CD8-positive, alpha-beta memory T cell (primary cell): Measurements from ENCODE around the gene FPGS. TPM values are rescaled to one million over a fixed set of nuclear protein-coding genes. Genes with fewer than 3 reads are reported as not detected.

Experiments
- CTCF ChIA-PET: fragments of 350-600 bp; sonication (Branson Sonifier 250); formaldehyde crosslinking; loops from one replicate; lab custom pipeline; 2021; ENCODE audit warnings: antibody characterized with exemption; lab: Charles Lee
- POLR2A ChIA-PET: fragments of 350-600 bp; sonication (Branson Sonifier 250); formaldehyde crosslinking; loops from one replicate; lab custom pipeline; 2021; ENCODE audit warnings: antibody characterized with exemption; lab: Charles Lee
- DNase-seq, 5 donors: peaks; one replicate each; pipeline versions ENCODE4 v3.0.0 to v3.0.0-alpha.2; 2020 to 2022; ENCODE audit warnings: mixed read lengths in 1 of 5
- H3K27ac ChIP-seq: one replicate; pipeline ENCODE4 v1.7.0; 2013; ENCODE audit warnings: low read depth, mild to moderate bottlenecking, low read length, moderate library complexity
- H3K27me3 ChIP-seq: 2 replicates; pipeline ENCODE4 v1.7.0; 2013; ENCODE audit warnings: low read length, mild to moderate bottlenecking; ENCODE audit not compliant: insufficient read depth, poor library complexity, severe bottlenecking
- H3K36me3 ChIP-seq: 2 replicates; pipeline ENCODE4 v1.7.0; 2013; ENCODE audit warnings: mild to moderate bottlenecking, low read length, moderate library complexity; ENCODE audit not compliant: insufficient read depth
- H3K4me1 ChIP-seq: 2 replicates; pipeline ENCODE4 v1.7.0; 2013; ENCODE audit warnings: mild to moderate bottlenecking, low read length, moderate library complexity; ENCODE audit not compliant: insufficient read depth
- H3K4me3 ChIP-seq: 2 replicates; pipeline ENCODE4 v1.7.0; 2013; ENCODE audit warnings: mild to moderate bottlenecking, low read length
- H3K9me3 ChIP-seq: 2 replicates; pipeline ENCODE4 v1.7.0; 2013; ENCODE audit warnings: mild to moderate bottlenecking, low read length
- H3K27ac Mint-ChIP-seq, 8 donors: one replicate each; pipeline ENCODE4 v1.8.0; 2020 to 2021; ENCODE audit warnings: mixed read lengths in 8 of 8, mild to moderate bottlenecking in 6 of 8, inconsistent platforms in 3 of 8, moderate library complexity in 3 of 8
- H3K27me3 Mint-ChIP-seq, 2 donors: one replicate each; pipeline ENCODE4 v1.8.0; 2020 to 2021; ENCODE audit warnings: mixed read lengths in 2 of 2, mild to moderate bottlenecking in 1 of 2, moderate library complexity in 1 of 2
- H3K36me3 Mint-ChIP-seq, 3 donors: one replicate each; pipeline ENCODE4 v1.8.0; 2020 to 2021; ENCODE audit warnings: mixed read lengths in 3 of 3, inconsistent platforms in 1 of 3, mild to moderate bottlenecking in 1 of 3
- H3K4me1 Mint-ChIP-seq, 3 donors: one replicate each; pipeline ENCODE4 v1.8.0; 2020 to 2021; ENCODE audit warnings: mixed read lengths in 3 of 3, inconsistent platforms in 1 of 3, mild to moderate bottlenecking in 1 of 3
- H3K4me3 Mint-ChIP-seq, 7 donors: one replicate each; pipeline ENCODE4 v1.8.0; 2020 to 2021; ENCODE audit warnings: mixed read lengths in 7 of 7, mild to moderate bottlenecking in 6 of 7, moderate library complexity in 4 of 7, inconsistent platforms in 2 of 7
- H3K9me3 Mint-ChIP-seq, 5 donors: one replicate each; pipeline ENCODE4 v1.8.0; 2020 to 2022; ENCODE audit warnings: mixed read lengths in 5 of 5, mild to moderate bottlenecking in 3 of 5, moderate library complexity in 2 of 5, inconsistent platforms in 1 of 5
- polyA plus RNA-seq: library from polyadenylated mRNA; unstranded; fragments of 300-500 nt; fragmentation: Illumina TruSeq; gene quantifications from one replicate; pipeline ENCODE4 v1.2.3, GENCODE V29; 2021
- total RNA-seq, 2 experiments: library from RNA; stranded (reverse); gene quantifications; one replicate each; pipeline ENCODE4 v1.2.3, GENCODE V29; 2021

Gene FPGS
- total and polyA plus RNA-seq, 3 experiments from 2014 or later: 68.0 to 111 (median 110) TPM

DNA sequence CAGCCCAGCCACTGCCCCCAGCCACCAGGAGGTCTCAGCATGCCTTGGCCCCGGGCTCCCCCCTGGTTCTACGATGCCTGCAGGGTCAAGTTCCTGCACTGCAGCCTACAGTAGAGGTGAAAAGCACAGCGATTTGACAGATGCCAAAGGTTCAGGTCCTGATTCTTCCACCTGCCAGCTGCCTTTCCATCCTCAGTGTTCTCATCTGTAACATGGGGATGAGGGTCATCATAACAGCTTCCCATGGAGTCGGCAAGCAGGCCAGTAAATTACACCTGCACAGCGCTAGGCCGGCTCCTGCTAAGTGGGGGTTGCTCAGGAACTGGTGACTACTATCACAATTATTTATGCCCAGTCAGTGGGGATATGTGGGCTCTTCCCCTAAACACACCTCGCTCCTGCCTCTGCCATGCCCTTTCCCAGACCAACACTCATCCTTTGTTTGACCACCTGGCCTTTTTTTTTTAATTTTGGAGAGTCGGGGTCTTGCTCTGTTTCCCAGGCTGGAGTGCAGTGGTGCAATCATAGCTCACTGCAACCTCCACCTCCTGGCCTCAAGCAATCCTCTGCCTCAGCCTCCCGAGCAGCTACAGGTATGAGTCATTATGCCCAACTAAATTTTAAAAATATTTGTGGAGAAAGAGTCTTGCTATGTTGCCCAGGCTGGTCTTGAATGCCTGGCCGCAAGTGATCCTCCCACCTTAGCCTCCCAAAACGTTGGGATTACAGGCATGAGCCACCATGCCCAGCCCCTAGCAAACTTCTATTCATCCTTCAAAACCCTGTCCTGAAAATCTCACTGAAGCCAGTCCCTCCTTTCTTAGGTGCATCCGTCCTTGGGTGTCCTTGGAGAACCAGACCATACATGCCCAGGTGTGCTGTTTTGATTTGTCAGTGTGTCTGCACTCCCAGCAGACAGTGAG lies 45.4 kb downstream of the FPGS start:
- Mint-ChIP-seq H3K27ac (peak overlapping the region in 2 of 8 donors; percentile 45 to 76), H3K27me3 (peaks cover 0 to 2% of the 10 kb centered on the region in 2 donors), H3K4me1 (peaks cover 9 to 18% (median 15%) of the 10 kb centered on the region in 3 donors), H3K4me3 (no peak overlapping the region), H3K9me3 (peaks cover 5 to 16% (median 12%) of the 10 kb centered on the region in 5 donors), H3K36me3 (peaks cover 15 to 17% (median 16%) of the 10 kb centered on the region in 3 donors)
- CTCF ChIA-PET: interaction anchor here (1.3 kb wide), 1 partner anchor 22 kb away, joined by 5 read pairs; no protein-coding TSS in a partner anchor
- Histone ChIP-seq H3K36me3 (no peaks in the 10 kb centered on the region), H3K4me3 (no peak overlapping the region), H3K9me3 (peaks cover 13% of the 10 kb centered on the region), H3K4me1 (no peaks in the 10 kb centered on the region), H3K27me3 (no peaks in the 10 kb centered on the region), H3K27ac (no peak overlapping the region)
- no peak for DNase-seq
- POLR2A ChIA-PET: no interaction called here

DNA sequence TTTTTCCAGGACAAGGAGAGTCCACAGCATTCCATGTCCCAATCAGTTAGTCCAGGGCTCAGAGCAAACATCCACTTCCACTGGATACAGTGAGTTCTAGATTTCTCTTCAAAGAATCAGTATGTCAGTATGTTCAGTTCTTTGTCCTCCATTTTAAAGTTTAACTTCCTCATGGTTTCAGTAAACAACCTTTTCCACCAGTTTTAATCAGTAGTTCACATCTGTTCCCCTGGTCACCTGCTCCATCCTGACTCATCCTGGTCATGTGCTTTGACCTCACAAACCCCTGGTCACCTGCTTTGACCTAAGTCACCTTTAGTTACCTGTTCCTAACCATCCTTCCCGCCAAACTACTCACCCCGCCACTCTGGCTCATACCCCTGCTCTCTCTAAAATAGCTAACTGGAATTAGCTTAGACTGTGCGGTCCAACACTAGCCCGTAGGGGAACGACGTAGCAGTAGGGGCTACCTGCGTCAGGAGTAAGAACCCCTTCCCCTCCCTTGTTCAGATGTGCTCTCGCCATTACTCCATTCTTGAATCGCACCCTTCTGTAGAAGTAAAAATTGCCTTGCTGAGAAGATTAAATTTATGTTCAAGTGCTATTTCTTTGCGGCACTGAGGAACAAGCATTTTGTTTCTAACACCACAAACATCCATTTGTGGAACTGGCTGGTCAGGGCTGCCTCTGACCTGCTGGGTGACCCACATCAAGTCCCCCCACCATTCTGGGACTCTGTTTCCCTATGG lies 46.2 kb downstream of the FPGS start:
- Histone ChIP-seq H3K9me3 (peaks cover 13% of the 10 kb centered on the region), H3K27me3 (no peaks in the 10 kb centered on the region), H3K4me1 (no peaks in the 10 kb centered on the region), H3K27ac (no peak overlapping the region), H3K4me3 (no peak overlapping the region), H3K36me3 (no peaks in the 10 kb centered on the region)
- POLR2A ChIA-PET: no interaction called here
- peaks cover 0 to 2% of the 10 kb centered on the region in 2 donors for H3K27me3 Mint-ChIP-seq
- peak overlapping the region in 1 of 7 donors; percentile 18 for H3K4me3 Mint-ChIP-seq
- DNase-seq: no peak
- H3K9me3 Mint-ChIP-seq: peaks cover 5 to 16% (median 12%) of the 10 kb centered on the region in 5 donors
- H3K27ac Mint-ChIP-seq: peak overlapping the region in 3 of 8 donors; percentile 24 to 47 (median 47)
- CTCF ChIA-PET: no interaction called here
- peaks cover 11 to 20% (median 19%) of the 10 kb centered on the region in 3 donors for H3K4me1 Mint-ChIP-seq
- H3K36me3 Mint-ChIP-seq: peaks cover 13 to 17% (median 16%) of the 10 kb centered on the region in 3 donors

DNA sequence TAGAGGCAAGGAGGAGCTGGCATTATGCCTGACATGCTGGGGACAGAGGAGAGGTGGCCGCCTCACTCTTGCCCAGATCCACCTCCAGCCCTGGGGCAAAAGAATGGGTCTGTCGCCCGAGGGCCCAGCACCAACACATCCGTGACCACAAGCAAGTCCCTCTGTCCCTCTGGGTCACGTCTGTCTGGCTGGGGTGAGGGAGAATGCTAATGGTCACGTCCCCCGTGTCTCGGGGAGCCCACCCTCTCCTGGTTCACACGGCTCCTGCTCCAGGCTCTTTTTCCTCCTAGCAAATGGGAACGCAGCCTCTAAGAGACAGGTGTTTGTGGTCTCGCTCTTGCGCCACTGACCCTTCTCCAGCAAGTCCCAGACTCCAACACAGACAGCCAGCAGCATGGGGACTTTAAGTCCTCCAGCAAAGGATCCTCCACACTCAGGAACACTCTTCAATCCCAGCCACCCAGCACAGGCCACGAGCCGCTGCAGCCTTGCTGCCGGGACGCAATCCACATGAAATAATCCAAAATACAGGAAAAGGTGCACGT lies 47.7 kb downstream of the FPGS start:
- H3K27me3 ChIP-seq: no peaks in the 10 kb centered on the region
- H3K27ac Mint-ChIP-seq: peak overlapping the region in 1 of 8 donors; percentile 3
- DNase-seq: no peak
- no peak overlapping the region for H3K4me3 ChIP-seq
- peaks cover 11 to 26% (median 25%) of the 10 kb centered on the region in 3 donors for H3K4me1 Mint-ChIP-seq
- no peak overlapping the region for H3K4me3 Mint-ChIP-seq
- peaks cover 13 to 17% (median 16%) of the 10 kb centered on the region in 3 donors for H3K36me3 Mint-ChIP-seq
- H3K4me1 ChIP-seq: peaks cover 6% of the 10 kb centered on the region
- POLR2A ChIA-PET: no interaction called here
- peaks cover 13% of the 10 kb centered on the region for H3K9me3 ChIP-seq
- CTCF ChIA-PET: interaction anchor here (1.1 kb wide), 1 partner anchor 63 kb away, joined by 3 read pairs; no protein-coding TSS in a partner anchor
- peaks cover 5 to 16% (median 12%) of the 10 kb centered on the region in 5 donors for H3K9me3 Mint-ChIP-seq
- peaks cover 0 to 2% of the 10 kb centered on the region in 2 donors for H3K27me3 Mint-ChIP-seq
- no peak overlapping the region for H3K27ac ChIP-seq
- no peaks in the 10 kb centered on the region for H3K36me3 ChIP-seq

DNA sequence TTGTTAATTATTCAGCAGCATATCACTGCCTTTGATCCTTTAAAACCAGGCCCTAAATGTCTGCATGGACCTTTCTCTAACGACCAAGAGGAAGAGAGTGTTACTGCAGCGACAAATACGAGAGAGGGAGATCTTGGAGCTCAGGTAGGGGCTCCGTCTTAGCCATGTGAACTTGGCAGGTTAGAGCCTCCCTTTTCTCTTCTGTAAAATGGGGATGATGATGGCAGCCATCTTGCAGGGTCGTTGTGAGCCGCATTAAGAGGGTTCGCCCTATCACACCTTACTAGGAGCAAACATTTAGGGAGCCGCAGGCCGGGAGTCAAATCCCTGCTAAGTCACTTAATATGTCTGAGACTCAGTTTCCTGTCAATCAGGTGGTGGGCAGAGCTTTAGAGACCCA lies 50.1 kb downstream of the FPGS start:
- H3K9me3 Mint-ChIP-seq: peaks cover 5 to 16% (median 12%) of the 10 kb centered on the region in 5 donors
- peak overlapping the region; percentile 30 to 85 (median 61) for H3K4me3 Mint-ChIP-seq
- Histone ChIP-seq H3K27ac (no peak overlapping the region), H3K36me3 (no peaks in the 10 kb centered on the region), H3K4me1 (peaks cover 25% of the 10 kb centered on the region), H3K27me3 (no peaks in the 10 kb centered on the region), H3K9me3 (peaks cover 13% of the 10 kb centered on the region), H3K4me3 (no peak overlapping the region)
- H3K27me3 Mint-ChIP-seq: peaks cover 0 to 2% of the 10 kb centered on the region in 2 donors
- H3K27ac Mint-ChIP-seq: peak overlapping the region in 6 of 8 donors; percentile 24 to 78 (median 56)
- H3K4me1 Mint-ChIP-seq: peaks cover 19 to 38% (median 33%) of the 10 kb centered on the region in 3 donors
- peaks cover 13 to 17% (median 16%) of the 10 kb centered on the region in 3 donors for H3K36me3 Mint-ChIP-seq
- POLR2A ChIA-PET: no interaction called here
- DNase-seq: no peak
- CTCF ChIA-PET: interaction anchor here (1.5 to 2.3 kb wide), 3 partner anchors 12 to 68 kb away, joined by 3 to 9 read pairs (median 4); no protein-coding TSS in a partner anchor

DNA sequence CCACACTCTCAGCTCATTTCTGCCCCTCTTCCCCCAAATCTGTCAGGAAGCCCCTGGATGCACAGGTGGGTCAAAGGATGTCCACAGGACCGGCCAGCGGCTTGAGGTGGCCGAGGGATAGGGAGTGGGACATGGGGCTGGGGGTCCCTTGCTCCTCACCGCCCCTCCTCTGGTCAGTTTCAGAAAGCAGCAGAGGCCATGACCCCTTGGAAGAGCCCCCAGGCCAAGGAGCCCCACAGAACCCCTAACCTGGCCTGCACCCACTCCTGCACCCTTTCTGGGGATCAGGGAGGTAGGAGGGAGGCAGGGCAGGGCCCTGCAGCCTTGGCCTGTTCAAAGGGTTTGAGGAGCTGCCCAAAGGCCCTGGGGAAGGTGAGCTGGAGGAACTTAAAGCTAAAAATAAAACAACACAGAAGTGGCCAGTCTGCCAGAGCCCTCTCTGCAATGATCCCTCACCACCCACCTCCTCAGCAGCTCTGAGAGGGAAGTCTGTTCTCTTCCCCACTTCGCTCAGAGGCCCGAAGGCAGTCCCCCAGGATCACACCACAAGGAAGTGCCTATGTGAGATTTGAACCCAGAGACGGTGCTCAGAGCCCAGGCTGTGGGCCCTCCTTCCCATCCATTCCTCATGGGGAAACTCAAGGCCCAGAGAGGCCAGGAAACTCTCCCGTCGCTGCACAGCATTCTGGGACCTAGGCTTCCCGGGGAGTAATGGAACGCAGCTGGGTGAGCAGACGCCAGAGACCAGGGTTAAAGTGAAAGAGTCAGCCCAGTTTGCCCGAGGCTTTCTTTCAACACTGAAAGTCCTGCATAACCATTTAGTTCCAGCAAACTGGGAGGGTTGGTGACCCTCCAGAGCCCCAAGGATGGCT lies 50.9 kb downstream of the FPGS start:
- Mint-ChIP-seq H3K27ac (peak overlapping the region; percentile 33 to 96 (median 87)), H3K36me3 (peaks cover 11 to 17% (median 12%) of the 10 kb centered on the region in 3 donors), H3K4me1 (peaks cover 19 to 38% (median 33%) of the 10 kb centered on the region in 3 donors), H3K4me3 (peak overlapping the region; percentile 83 to 95 (median 85)), H3K9me3 (peaks cover 5 to 16% (median 11%) of the 10 kb centered on the region in 5 donors), H3K27me3 (peaks cover 0 to 2% of the 10 kb centered on the region in 2 donors)
- CTCF ChIA-PET: interaction anchor here (1.0 to 2.3 kb wide), 5 partner anchors 11 to 118 kb away, joined by 3 to 10 read pairs (median 4); partner anchors contain the start of gene TOR2A
- H3K27ac ChIP-seq: no peak overlapping the region
- H3K4me3 ChIP-seq: peak overlapping the region; percentile 72
- no peaks in the 10 kb centered on the region for H3K36me3 ChIP-seq
- H3K4me1 ChIP-seq: peaks cover 25% of the 10 kb centered on the region
- POLR2A ChIA-PET: no interaction called here
- no peaks in the 10 kb centered on the region for H3K27me3 ChIP-seq
- DNase-seq: peak in 1 of 5 donors; percentile 7
- H3K9me3 ChIP-seq: peaks cover 13% of the 10 kb centered on the region

DNA sequence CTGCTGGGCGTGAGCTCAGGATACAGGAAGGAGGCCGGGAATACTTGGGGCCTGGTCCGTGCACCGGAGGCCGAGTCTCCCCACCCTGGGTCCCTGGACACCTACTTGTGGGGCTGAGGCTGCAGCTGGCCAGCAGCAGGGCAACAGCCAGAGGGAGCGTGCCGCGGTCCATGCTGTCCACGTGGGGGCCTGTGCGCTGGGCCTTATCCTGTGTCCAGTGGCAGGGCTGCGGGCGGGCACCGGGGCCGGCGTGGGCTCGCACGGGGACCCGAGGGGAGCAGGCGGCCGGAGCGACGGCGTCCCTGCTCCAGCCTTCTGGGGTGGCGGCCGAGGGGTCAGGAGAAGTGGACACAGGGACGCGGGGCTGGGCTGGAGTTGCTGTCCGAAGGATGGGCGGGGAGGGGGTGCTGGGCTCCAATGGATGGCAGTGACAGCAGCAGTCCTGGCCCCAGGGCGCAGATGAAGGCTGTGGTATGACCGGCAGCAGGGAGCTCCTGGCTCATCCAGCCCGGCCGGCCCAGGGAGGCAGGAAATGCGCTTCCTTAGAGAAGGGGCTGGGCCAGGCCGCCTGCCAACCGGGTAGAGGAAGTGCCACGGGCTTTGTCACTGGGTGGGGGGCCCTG lies 51.6 kb downstream of the FPGS start, which contains the start of gene ENG:
ENG (minus strand) TSS at position 475 of the 623 bp plus-strand sequence; CDS start at position 172, 303 bp downstream.
- peak within 1 kb of the TSS; percentile 72 for H3K4me3 ChIP-seq
- peak in 1 of 5 donors; percentile 14 for DNase-seq
- H3K36me3 ChIP-seq: no peaks in the 10 kb centered on the region
- CTCF ChIA-PET: interaction anchor here (1.0 to 2.3 kb wide), 5 partner anchors 15 to 119 kb away, joined by 3 to 13 read pairs (median 9); partner anchors contain the start of gene TOR2A
- H3K27me3 ChIP-seq: no peaks in the 10 kb centered on the region
- Mint-ChIP-seq H3K27me3 (no peaks in the 10 kb centered on the region), H3K4me3 (peak within 1 kb of the TSS; percentile 83 to 95 (median 85)), H3K27ac (peak within 1 kb of the TSS; percentile 72 to 96 (median 88)), H3K9me3 (peaks cover 2 to 11% (median 3%) of the 10 kb centered on the region in 5 donors), H3K4me1 (peaks cover 20 to 43% (median 31%) of the 10 kb centered on the region in 3 donors), H3K36me3 (peaks cover 3 to 10% (median 5%) of the 10 kb centered on the region in 3 donors)
- POLR2A ChIA-PET: no interaction called here
- H3K4me1 ChIP-seq: peaks cover 25% of the 10 kb centered on the region
- no peak within 1 kb of the TSS for H3K27ac ChIP-seq
- H3K9me3 ChIP-seq: peaks cover 7% of the 10 kb centered on the region
